GM12865 (cell line): Measurements from ENCODE around the gene UBR7.

Experiments used
- DNase-seq: peaks from one replicate; pipeline ENCODE4 v3.0.0; 2010; ENCODE audit warnings: low read depth
- H3K4me3 ChIP-seq: 2 replicates; pipeline ENCODE4 v1.5.1; 2011; ENCODE audit warnings: mild to moderate bottlenecking, low read depth, low read length, control low read depth
- CTCF ChIP-seq: IDR thresholded peaks from 2 replicates; pipeline ENCODE4 v1.5.1; 2011; ENCODE audit warnings: low read length, control low read depth, low read depth, inconsistent platforms; ENCODE audit not compliant: insufficient read depth; ENCODE audit errors: missing control alignments

UBR7 gene

GRCh38 chr14:93186466-93186865, 20.6 kb upstream of the UBR7 start:
- TF ChIP-seq CTCF, result no peak
- no peak overlapping the region for H3K4me3 ChIP-seq
- DNase-seq, result no peak

- DNase-seq, result no peak
- H3K4me3 ChIP-seq, result no peak overlapping the region
- TF ChIP-seq CTCF, result no peak
Observed at GRCh38 chr14:93186956-93187355, 20.1 kb upstream of the UBR7 start.

GRCh38 chr14:93195316-93195999, 11.6 kb upstream of the UBR7 start:
- DNase-seq, result no peak
- no peak overlapping the region for H3K4me3 ChIP-seq
- TF ChIP-seq CTCF, result no peak

- H3K4me3 ChIP-seq, result no peak overlapping the region
- DNase-seq, result no peak
- no peak for TF ChIP-seq CTCF
Observed at GRCh38 chr14:93199031-93199430, 8.0 kb upstream of the UBR7 start.

GRCh38 chr14:93200553-93200952, 6.5 kb upstream of the UBR7 start:
- no peak for TF ChIP-seq CTCF
- no peak overlapping the region for H3K4me3 ChIP-seq
- no peak for DNase-seq

- no peak overlapping the region for H3K4me3 ChIP-seq
- DNase-seq, result no peak
- TF ChIP-seq CTCF, result no peak
Observed at GRCh38 chr14:93201155-93201704, 5.8 kb upstream of the UBR7 start.
